GM10248 (cell line): Measurements from ENCODE around the gene ANKRD33.
A peak's percentile ranks its signal among the peaks of the same experiment; 100 is the strongest.
"Not testable (repeated sequence)": the region's sequence is repeated elsewhere in the genome, so short reads cannot be mapped to it uniquely, and the experiment has no call there.

Source experiments
- CTCF ChIA-PET: fragments of 300-600 bp; sonication (Branson Sonifier 250); formaldehyde crosslinking; extraction: SDS; loops from one replicate; lab custom pipeline; 2021; ENCODE audit warnings: antibody characterized with exemption; lab: Yijun Ruan, JAX
- POLR2A ChIA-PET: fragments of 350-650 bp; sonication (Branson Sonifier 250); formaldehyde crosslinking; extraction: SDS; loops from one replicate; lab custom pipeline; 2020; ENCODE audit warnings: antibody characterized with exemption; lab: Yijun Ruan, JAX
- DNase-seq: peaks from one replicate; pipeline ENCODE4 v3.0.0; 2012; ENCODE audit errors: extremely low spot score
- TF ChIP-seq, protein P1 (sequence below): IDR thresholded peaks from 2 replicates; pipeline ENCODE4 v1.5.1; 2012; ENCODE audit warnings: mild to moderate bottlenecking, low read depth; ENCODE audit errors: extremely low read depth, missing control alignments, control extremely low read depth

The ANKRD33 gene

DNA sequence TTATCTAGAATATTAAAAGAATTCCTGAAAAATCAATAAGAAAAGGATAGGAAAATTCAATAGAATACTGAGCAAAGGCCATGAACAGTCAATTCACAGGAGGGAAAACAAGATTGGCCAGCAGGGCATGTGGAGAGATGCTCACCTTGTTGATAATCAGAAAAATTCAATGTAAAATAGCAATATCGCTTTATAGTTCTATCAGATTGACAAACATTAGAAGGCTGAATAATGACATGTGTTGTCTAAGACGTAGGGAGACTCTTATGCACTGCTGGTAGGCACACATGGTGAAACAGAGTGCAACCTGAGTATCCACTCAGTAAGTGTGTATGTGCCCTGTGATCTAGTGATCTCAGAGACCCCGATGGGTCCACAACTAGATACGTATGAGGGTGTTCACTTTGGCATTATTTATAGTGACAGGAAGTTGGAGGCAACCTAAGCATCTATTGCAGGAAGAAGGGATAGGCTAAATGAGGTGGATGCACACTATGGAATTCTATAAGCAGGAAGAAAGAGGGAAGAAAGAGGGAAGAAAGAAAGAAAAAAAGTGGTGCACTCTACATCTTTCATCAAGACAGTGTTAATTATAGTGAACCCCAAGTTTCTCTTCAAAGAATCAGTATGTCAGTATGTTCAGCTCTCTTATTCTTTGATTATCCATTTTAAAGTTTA is 3.8 kb upstream of the ANKRD33 start:
- POLR2A ChIA-PET: no interaction called here
- TF ChIP-seq, protein P1, sequence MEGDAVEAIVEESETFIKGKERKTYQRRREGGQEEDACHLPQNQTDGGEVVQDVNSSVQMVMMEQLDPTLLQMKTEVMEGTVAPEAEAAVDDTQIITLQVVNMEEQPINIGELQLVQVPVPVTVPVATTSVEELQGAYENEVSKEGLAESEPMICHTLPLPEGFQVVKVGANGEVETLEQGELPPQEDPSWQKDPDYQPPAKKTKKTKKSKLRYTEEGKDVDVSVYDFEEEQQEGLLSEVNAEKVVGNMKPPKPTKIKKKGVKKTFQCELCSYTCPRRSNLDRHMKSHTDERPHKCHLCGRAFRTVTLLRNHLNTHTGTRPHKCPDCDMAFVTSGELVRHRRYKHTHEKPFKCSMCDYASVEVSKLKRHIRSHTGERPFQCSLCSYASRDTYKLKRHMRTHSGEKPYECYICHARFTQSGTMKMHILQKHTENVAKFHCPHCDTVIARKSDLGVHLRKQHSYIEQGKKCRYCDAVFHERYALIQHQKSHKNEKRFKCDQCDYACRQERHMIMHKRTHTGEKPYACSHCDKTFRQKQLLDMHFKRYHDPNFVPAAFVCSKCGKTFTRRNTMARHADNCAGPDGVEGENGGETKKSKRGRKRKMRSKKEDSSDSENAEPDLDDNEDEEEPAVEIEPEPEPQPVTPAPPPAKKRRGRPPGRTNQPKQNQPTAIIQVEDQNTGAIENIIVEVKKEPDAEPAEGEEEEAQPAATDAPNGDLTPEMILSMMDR: no peak
- no peak for DNase-seq
- CTCF ChIA-PET: interaction anchor here (2.7 kb wide), 1 partner anchor 9 kb away, joined by 13 read pairs; no protein-coding TSS in a partner anchor

DNA sequence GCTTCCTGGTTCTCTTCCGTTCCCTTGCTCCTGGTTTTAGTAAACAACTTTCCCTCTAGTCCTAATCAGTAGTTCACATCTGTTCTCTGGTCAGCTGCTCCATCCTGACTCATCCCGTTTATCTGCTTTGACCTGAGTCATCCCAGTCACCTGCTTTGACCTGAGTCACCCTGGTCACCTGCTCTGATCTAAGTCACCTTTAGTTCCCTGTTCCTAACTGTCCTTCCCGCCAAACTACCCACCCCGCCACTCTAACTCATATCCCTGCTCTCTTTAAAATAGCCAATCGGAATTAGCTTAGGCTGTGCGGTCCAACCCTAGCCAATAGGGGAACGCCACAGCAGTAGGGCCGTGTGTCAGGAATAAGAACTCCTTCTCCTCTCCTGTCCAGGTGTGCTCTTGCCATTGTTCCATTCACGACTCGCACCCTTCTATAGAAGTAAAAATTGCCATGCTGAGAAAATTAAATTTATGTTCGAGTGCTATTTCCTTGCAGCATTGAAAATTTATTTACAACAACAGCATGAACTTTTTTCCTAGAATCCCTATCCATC is 3.1 kb upstream of the ANKRD33 start:
- no peak for DNase-seq
- POLR2A ChIA-PET: no interaction called here
- TF ChIP-seq, protein P1: no peak
- CTCF ChIA-PET: interaction anchor here (2.7 kb wide), 1 partner anchor 9 kb away, joined by 13 read pairs; no protein-coding TSS in a partner anchor

DNA sequence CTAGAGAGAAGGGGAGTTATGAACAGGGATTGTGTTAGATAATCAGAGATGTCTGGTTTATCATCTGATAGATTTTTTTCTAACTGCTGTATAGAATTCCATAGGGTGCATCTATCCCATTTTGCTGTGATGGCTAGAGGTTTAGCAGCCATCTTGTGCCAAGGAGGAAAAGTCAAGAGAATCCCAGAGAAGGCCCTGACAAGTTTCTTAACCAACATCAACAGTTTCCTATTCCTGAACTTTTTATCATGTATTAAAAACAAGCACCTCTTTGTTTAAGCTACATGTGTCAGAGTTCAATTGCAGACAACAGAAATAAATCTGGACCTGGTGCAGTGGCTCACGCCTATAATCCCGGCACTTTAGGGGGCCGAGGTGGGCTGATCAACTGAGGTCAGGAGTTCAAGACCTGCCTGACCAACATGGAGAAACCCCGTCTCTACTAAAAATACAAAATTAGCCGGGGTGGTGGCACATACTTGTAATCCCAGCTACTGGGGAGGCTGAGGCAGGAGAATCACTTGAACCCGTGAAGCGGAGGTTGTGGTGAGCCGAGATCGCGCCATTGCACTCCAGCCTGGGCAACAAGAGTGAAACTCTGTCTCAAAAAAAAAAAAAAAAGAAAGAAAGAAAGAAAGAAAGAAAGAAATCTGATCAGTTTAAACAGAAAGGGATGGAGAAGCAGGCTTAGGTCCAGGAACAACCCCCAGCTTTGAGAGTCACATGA is 2.4 kb upstream of the ANKRD33 start:
- CTCF ChIA-PET: interaction anchor here (2.7 kb wide), 1 partner anchor 10 kb away, joined by 13 read pairs; no protein-coding TSS in a partner anchor
- DNase-seq, POLR2A ChIA-PET: not testable (repeated sequence)

DNA sequence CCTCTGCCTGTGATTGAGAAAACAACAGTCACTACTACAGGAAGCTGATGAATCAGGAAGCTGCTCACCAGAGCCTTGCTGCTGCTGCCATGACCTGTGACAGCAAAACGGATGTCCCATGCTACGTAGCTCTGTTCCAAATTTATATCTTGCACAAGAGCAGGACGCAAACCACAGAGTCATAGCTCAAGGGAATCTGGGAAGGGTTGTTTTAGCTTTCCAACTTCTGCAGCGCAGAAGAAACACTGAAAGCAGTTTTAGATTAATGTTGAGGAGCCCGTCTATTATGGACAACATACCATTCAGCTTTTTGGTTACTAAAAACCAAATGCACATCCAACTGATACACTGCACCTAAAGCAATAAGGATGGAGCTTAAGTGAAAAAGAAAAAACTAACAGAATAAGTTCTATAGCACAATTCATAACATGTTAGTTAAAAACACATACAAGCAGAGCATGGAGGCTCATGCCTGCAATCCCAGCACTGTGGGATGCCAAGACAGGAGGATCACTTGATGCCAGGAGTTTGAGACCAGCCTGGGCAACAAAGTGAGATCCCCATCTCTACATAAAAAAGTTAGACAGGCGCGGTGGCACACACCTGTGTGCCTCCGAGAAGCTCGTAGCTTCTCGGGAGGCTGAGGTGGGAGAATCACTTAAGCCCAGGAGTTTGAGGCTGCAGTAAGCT is 1.7 kb upstream of the ANKRD33 start:
- TF ChIP-seq, protein P1: no peak
- no peak for DNase-seq
- ChIA-PET CTCF (interaction anchor here (2.7 kb wide), 1 partner anchor 11 kb away, joined by 13 read pairs; no protein-coding TSS in a partner anchor), POLR2A (no interaction called here)

DNA sequence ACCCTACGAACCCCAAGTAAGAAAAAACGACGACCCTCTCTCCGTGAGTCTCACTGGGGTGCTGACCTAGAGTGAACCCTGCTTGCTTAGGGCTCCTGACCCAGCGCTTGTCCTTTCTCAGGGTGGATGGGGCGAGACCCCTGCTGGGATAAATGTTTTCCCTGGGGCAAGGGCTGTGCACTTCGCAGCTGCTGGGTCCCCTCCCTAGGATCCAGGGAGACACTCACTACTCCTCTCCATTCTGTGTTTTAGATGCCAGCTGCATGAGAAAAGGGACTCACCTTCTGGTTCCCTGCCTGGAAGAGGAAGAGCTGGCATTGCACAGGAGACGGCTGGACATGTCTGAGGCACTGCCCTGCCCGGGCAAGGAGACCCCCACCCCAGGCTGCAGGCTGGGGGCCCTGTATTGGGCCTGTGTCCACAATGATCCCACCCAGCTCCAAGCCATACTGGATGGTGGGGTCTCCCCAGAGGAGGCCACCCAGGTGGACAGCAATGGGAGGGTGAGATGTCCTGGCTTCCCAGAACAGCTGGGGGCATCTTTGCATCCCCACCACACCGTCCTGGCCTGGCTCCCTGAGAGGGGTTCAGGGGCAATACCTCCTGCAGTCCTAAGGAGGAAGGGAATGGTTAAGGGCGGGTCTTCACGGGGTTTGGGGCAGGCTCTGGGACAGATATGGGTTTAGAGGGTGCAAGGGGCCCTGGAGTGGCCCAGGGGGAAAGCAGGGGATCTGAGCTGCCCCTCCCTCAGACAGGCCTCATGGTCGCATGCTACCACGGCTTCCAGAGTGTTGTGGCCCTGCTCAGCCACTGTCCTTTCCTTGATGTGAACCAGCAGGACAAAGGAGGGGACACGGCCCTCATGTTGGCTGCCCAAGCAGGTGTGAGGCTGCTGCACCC is 663 bp downstream of the ANKRD33 start:
- TF ChIP-seq, protein P1: no peak
- DNase-seq: peak; percentile 20
- ChIA-PET CTCF (interaction anchor here (1.1 to 2.1 kb wide), 5 partner anchors 10 to 93 kb away, joined by 3 to 7 read pairs (median 4); partner anchors contain the start of gene ACVRL1), POLR2A (no interaction called here)
